Left ventricle myocardium inferior (tissue), 1 donor: ENCODE data around the gene GRB10. TPM values are rescaled to one million over a fixed set of nuclear protein-coding genes. Genes with fewer than 3 reads are reported as not detected.

Source experiments
- DNase-seq: peaks from one replicate; pipeline ENCODE4 v3.0.0-alpha.2; 2020
- H3K27ac ChIP-seq: fragments of 200-600 bp; replicated peaks from 2 replicates; pipeline ENCODE4 v1.8.0; 2021
- H3K27me3 ChIP-seq: fragments of 200-600 bp; 2 replicates; pipeline ENCODE4 v1.8.0; 2021; ENCODE audit warnings: low read depth
- H3K36me3 ChIP-seq: fragments of 200-600 bp; 2 replicates; pipeline ENCODE4 v1.8.0; 2021
- H3K4me1 ChIP-seq: fragments of 200-600 bp; 2 replicates; pipeline ENCODE4 v1.8.0; 2021
- H3K4me3 ChIP-seq: fragments of 200-600 bp; 2 replicates; pipeline ENCODE4 v1.8.0; 2021; ENCODE audit warnings: mild to moderate bottlenecking, moderate library complexity
- H3K9me3 ChIP-seq: fragments of 200-600 bp; replicated peaks from 2 replicates; pipeline ENCODE4 v1.8.0; 2021
- intact Hi-C: fragments of 100-400 bp; cut with micrococcal nuclease; formaldehyde crosslinking; loops from one replicate; pipeline ENCODE4 v1.11.0; 2022
- total RNA-seq: library from RNA; stranded (reverse); fragmentation: NEBNext Ultra II Directional; extraction: Animal tissue kit (Norgen Biotek cat#: 25700); gene quantifications from one replicate; pipeline ENCODE4 v1.2.1, GENCODE V29; 2021
- TF ChIP-seq, protein P1 (sequence below): fragments of 200-600 bp; IDR thresholded peaks from 2 replicates; pipeline ENCODE4 v1.8.0; 2021; ENCODE audit warnings: antibody characterized with exemption, mild to moderate bottlenecking, borderline replicate concordance
- donor health status: DM: no; HTN: yes; CAD: no; lungs with severe emphysema.

GRB10 gene
- total RNA-seq, 1 donor from 2014 or later: 40.6 TPM

DNA sequence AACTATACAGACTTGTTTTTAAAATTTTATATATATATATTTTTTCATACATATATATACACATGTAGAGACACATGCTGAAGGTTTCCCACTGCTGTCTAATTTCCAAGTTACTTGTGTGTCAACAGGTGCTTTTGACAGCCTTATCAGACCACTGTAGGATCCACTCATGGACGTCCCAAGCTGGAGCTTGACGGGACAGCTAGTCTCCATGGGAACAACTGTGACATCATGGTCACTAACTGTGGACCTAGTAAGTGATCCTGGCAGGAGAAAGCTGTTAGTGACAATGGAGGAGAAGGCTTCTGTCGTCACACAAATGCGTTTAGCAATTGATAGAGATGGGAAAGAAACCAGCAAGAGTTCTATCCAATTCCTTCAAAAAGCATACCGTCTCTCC is 157.3 kb downstream of the GRB10 start:
- H3K27ac ChIP-seq: no peak overlapping the region
- DNase-seq: no peak
- TF ChIP-seq, protein P1, sequence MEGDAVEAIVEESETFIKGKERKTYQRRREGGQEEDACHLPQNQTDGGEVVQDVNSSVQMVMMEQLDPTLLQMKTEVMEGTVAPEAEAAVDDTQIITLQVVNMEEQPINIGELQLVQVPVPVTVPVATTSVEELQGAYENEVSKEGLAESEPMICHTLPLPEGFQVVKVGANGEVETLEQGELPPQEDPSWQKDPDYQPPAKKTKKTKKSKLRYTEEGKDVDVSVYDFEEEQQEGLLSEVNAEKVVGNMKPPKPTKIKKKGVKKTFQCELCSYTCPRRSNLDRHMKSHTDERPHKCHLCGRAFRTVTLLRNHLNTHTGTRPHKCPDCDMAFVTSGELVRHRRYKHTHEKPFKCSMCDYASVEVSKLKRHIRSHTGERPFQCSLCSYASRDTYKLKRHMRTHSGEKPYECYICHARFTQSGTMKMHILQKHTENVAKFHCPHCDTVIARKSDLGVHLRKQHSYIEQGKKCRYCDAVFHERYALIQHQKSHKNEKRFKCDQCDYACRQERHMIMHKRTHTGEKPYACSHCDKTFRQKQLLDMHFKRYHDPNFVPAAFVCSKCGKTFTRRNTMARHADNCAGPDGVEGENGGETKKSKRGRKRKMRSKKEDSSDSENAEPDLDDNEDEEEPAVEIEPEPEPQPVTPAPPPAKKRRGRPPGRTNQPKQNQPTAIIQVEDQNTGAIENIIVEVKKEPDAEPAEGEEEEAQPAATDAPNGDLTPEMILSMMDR: no peak
- intact Hi-C loops: no loop called here
- H3K4me1 ChIP-seq: peaks cover 85% of the 10 kb centered on the region
- no peak overlapping the region for H3K4me3 ChIP-seq
- H3K9me3 ChIP-seq: no peaks in the 10 kb centered on the region
- H3K36me3 ChIP-seq: peaks cover 11% of the 10 kb centered on the region
- no peaks in the 10 kb centered on the region for H3K27me3 ChIP-seq

DNA sequence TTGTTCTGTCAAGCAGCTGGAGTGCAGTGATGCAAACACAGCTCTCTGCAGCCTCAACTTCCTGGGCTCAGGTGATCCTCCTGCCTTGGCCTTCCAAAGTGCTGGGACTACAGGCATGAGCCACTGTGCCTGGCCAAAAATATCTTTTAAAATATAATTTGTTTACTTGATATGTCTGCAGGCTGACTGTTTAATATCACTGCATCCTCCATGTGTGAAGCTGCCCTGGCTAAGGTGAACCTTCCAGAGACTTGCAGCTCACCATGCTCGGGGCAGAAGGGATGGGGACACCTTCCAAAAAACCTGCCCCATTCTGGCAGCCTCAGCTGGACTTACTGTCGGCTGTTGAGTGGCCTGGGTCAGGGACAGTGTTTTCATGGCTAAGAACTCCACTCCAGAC is 159.9 kb downstream of the GRB10 start:
- Histone ChIP-seq H3K36me3 (peaks cover 13% of the 10 kb centered on the region), H3K9me3 (no peaks in the 10 kb centered on the region), H3K27me3 (no peaks in the 10 kb centered on the region), H3K4me1 (peaks cover 59% of the 10 kb centered on the region), H3K27ac (peak overlapping the region; percentile 83), H3K4me3 (peak overlapping the region; percentile 36)
- TF ChIP-seq, protein P1: no peak
- intact Hi-C loops: no loop called here
- DNase-seq: no peak

DNA sequence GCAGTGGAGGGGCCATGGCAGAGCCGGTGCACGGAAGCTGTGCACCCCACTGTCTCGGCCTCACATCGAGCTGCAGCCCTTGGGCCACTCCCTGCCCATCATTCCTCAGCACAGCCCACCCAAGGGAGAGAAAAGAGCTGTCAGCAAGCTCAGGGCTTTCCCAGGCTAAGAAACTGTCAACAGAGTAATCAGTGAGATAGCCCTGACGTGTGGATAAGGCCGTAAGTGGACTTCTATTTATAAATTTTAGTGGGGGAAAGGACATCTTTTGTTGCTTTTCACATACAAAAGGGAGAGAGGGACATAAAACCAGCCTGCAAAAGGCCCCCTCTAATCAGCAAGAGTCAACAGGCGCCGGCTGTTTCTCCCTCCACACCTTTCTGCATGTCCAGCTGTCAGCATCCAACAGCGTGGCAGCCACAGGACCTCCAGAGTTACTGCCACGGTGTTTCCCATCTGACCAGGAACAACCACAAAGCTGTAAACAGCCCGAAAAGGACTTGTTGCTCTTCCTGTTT is 160.7 kb downstream of the GRB10 start:
- peak overlapping the region; percentile 36 for H3K4me3 ChIP-seq
- DNase-seq: no peak

DNA sequence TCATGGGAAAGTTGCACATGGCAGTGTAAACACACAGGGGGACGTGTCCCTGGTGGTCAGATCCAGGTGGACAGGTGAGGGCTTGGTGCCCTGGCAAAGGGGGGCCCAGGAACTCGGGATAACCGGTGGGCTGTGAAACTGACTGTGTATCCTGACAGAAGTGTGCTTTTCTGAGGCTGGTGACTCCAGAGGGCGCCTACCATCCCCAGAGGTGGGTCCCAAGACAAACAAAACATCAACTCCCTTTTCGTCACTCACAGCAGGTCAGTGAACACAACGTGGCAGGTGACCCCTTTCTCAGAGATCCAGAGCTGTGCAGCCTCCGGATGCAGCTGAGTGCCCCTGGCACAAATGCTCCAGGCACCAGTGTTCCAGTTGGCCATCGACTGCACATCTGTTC is 161.5 kb downstream of the GRB10 start:
- no peak overlapping the region for H3K4me3 ChIP-seq
- H3K36me3 ChIP-seq: peaks cover 21% of the 10 kb centered on the region
- H3K27ac ChIP-seq: peak overlapping the region; percentile 83
- H3K9me3 ChIP-seq: no peaks in the 10 kb centered on the region
- DNase-seq: no peak
- H3K4me1 ChIP-seq: peaks cover 50% of the 10 kb centered on the region
- no peaks in the 10 kb centered on the region for H3K27me3 ChIP-seq
- intact Hi-C loops: no loop called here
- TF ChIP-seq, protein P1: no peak

More for the DNA sequence above, 160.7 kb downstream of the GRB10 start:
- TF ChIP-seq, protein P1: no peak
- intact Hi-C loops: no loop called here
- Histone ChIP-seq H3K9me3 (no peaks in the 10 kb centered on the region), H3K36me3 (peaks cover 20% of the 10 kb centered on the region), H3K27me3 (no peaks in the 10 kb centered on the region), H3K27ac (peak overlapping the region; percentile 83), H3K4me1 (peaks cover 55% of the 10 kb centered on the region)

DNA sequence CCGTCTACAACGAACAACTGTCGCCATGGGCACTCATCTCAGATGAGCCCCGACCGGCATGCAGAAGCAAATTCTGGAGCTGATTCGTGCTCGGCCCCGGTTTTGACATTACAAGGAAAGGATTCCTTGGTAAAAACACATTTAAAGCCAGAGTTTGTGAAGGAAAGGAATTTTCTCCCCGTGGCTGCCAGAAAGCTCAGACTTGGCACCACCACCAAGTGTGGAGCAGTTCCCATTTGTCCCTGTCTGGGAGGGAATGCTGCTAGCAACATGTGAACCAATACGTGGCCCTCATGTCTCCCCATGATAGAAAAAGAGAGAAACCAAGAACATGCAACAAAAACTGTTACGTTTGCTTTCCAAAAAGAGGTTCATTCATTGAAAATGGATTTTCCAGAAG is 162.3 kb downstream of the GRB10 start:
- no peaks in the 10 kb centered on the region for H3K9me3 ChIP-seq
- H3K36me3 ChIP-seq: peaks cover 23% of the 10 kb centered on the region
- H3K4me3 ChIP-seq: no peak overlapping the region
- TF ChIP-seq, protein P1: no peak
- intact Hi-C loops: no loop called here
- H3K27ac ChIP-seq: peak overlapping the region; percentile 83
- H3K27me3 ChIP-seq: no peaks in the 10 kb centered on the region
- DNase-seq: no peak
- peaks cover 43% of the 10 kb centered on the region for H3K4me1 ChIP-seq
